Right lobe of liver (tissue), 6 donors: Measurements from ENCODE around the gene PATE2. TPM values are rescaled to one million over a fixed set of nuclear protein-coding genes. Genes with fewer than 3 reads are reported as not detected.

Experiments used
- ATAC-seq, 4 donors: fragments of 200-7000 bp; cut with Tn5 transposase; one replicate each; pipeline ENCODE4 v1.9.1; 2020; ENCODE audit warnings: mild to moderate bottlenecking in 4 of 4, moderate library complexity in 4 of 4
- DNase-seq, 3 donors: peaks; one replicate each; pipeline ENCODE4 v3.0.0-alpha.2; 2020
- H3K27ac ChIP-seq, 3 donors: fragments of 200-600 bp; one replicate each; pipeline ENCODE4 v1.8.0; 2022
- H3K27me3 ChIP-seq, 2 donors: fragments of 200-600 bp; one replicate each; pipeline ENCODE4 v1.8.0; 2022
- H3K36me3 ChIP-seq, 4 donors: fragments of 200-600 bp; sonication (generic) in 1 of 4; one replicate each; pipeline versions ENCODE4 v1.5.1 to v1.8.0; 2017 to 2022; ENCODE audit warnings: control low read depth in 1 of 4
- H3K4me1 ChIP-seq, 4 donors: fragments of 200-600 bp; sonication (generic) in 1 of 4; one replicate each; pipeline versions ENCODE4 v1.5.1 to v1.8.0; 2017 to 2022; ENCODE audit warnings: control low read depth in 1 of 4
- H3K4me3 ChIP-seq, 3 donors: fragments of 200-600 bp; one replicate each; pipeline ENCODE4 v1.8.0; 2022
- H3K9me3 ChIP-seq, 4 donors: fragments of 200-600 bp; sonication (generic) in 1 of 4; one replicate each; pipeline versions ENCODE4 v1.5.1 to v1.8.0; 2017 to 2022; ENCODE audit warnings: control low read depth in 1 of 4
- CTCF ChIP-seq, 4 donors: fragments of 200-600 bp in 3 of 4; fragments of 450-650 bp in 1 of 4; IDR thresholded peaks; one replicate each; pipeline versions ENCODE4 v1.5.1 to v1.8.0; 2016 to 2022; ENCODE audit warnings: antibody characterized with exemption in 4 of 4, mild to moderate bottlenecking in 2 of 4
- POLR2A ChIP-seq: fragments of 450-650 bp; IDR thresholded peaks from one replicate; pipeline ENCODE4 v1.6.1; 2017; ENCODE audit warnings: antibody characterized with exemption, mild to moderate bottlenecking
- WGBS: methylation state at CpG from one replicate; pipeline ENCODE4 v1.1.6; 2018; ENCODE audit warnings: low coverage, low lambda C conversion rate; ENCODE audit not compliant: insufficient coverage; ENCODE audit errors: missing lambda C conversion rate; 5-methylcytosine and 5-hydroxymethylcytosine counted together
- intact Hi-C, 2 donors: fragments of 100-400 bp; cut with DNase I; formaldehyde crosslinking; loops; one replicate each; pipeline versions ENCODE4 v1.11.2 to v1.14.1; 2022
- total RNA-seq, 6 experiments: library from RNA; depleted of rRNA in 2 of 6; stranded (reverse); fragments of >200 nt in 2 of 6; fragmentation: NEBNext Ultra II Directional in 3 of 6; extraction: Animal tissue kit (Norgen Biotek cat#: 25700) in 3 of 6; gene quantifications; one replicate each; pipeline versions ENCODE4 v1.1.0 to v1.2.4, GENCODE V29; 2016 to 2023
- donor health status: DM: no; HTN: yes; CAD: no.
- donor health status: DM: no; HTN: no; CAD: no.
- donor health status: DM: no; HTN: no; CAD: no.
- donor health status: DM: no; HTN: yes; CAD: no.
- donor health status: DM: no; HTN: yes; CAD: no.

PATE2 gene
- total RNA-seq, 6 experiments from 2014 or later: not detected

- ATAC-seq: no peak
- no peak overlapping the region for H3K4me3 ChIP-seq
- TF ChIP-seq CTCF (IDR thresholded peaks at IDR 0.05) (no peak), POLR2A (no peak)
- intact Hi-C loops: no loop called here
- no peak for DNase-seq
- H3K27ac ChIP-seq: no peak overlapping the region
- H3K4me1 ChIP-seq: no peaks in the 10 kb centered on the region
- H3K27me3 ChIP-seq: no peaks in the 10 kb centered on the region
- H3K36me3 ChIP-seq: no peaks in the 10 kb centered on the region
- 54% methylated on average over 1 of the region's 2 CpGs for WGBS
- no peaks in the 10 kb centered on the region for H3K9me3 ChIP-seq
Observed at GRCh38 chr11:125763483-125763882, 15.1 kb downstream of the PATE2 start.

- WGBS: 42% methylated on average over 1 of the region's 1 CpG
- no peaks in the 10 kb centered on the region for H3K9me3 ChIP-seq
- H3K4me3 ChIP-seq: no peak overlapping the region
- TF ChIP-seq POLR2A (no peak), CTCF (IDR thresholded peaks at IDR 0.05) (no peak)
- DNase-seq (no peak), ATAC-seq (no peak)
- H3K4me1 ChIP-seq: no peaks in the 10 kb centered on the region
- H3K27ac ChIP-seq: no peak overlapping the region
- H3K27me3 ChIP-seq: no peaks in the 10 kb centered on the region
- no peaks in the 10 kb centered on the region for H3K36me3 ChIP-seq
- intact Hi-C loops: no loop called here
Observed at GRCh38 chr11:125762445-125762844, 16.2 kb downstream of the PATE2 start.

GRCh38 chr11:125756050-125756449, 22.6 kb downstream of the PATE2 start:
- ATAC-seq: no peak
- H3K27me3 ChIP-seq: no peaks in the 10 kb centered on the region
- H3K36me3 ChIP-seq: no peaks in the 10 kb centered on the region
- H3K27ac ChIP-seq: no peak overlapping the region
- no peaks in the 10 kb centered on the region for H3K9me3 ChIP-seq
- no peak for DNase-seq
- TF ChIP-seq CTCF (IDR thresholded peaks at IDR 0.05) (no peak), POLR2A (no peak)
- intact Hi-C loops: no loop called here
- 62% methylated on average over 5 of the region's 7 CpGs for WGBS
- H3K4me3 ChIP-seq: no peak overlapping the region
- H3K4me1 ChIP-seq: no peaks in the 10 kb centered on the region

- 3% methylated on average over 2 of the region's 2 CpGs for WGBS
- Histone ChIP-seq H3K36me3 (no peaks in the 10 kb centered on the region), H3K4me1 (no peaks in the 10 kb centered on the region), H3K4me3 (no peak overlapping the region), H3K27ac (no peak overlapping the region), H3K9me3 (no peaks in the 10 kb centered on the region), H3K27me3 (no peaks in the 10 kb centered on the region)
- intact Hi-C loops: no loop called here
- no peak for ATAC-seq
- DNase-seq: no peak
- no peak for TF ChIP-seq POLR2A
- no peak for TF ChIP-seq CTCF (IDR thresholded peaks at IDR 0.05)
Observed at GRCh38 chr11:125750629-125751028, 28.0 kb downstream of the PATE2 start.

- H3K9me3 ChIP-seq: no peaks in the 10 kb centered on the region
- H3K4me3 ChIP-seq: no peak within 1 kb of the TSS
- H3K27ac ChIP-seq: no peak within 1 kb of the TSS
- ATAC-seq (no peak), DNase-seq (no peak)
- no peak for TF ChIP-seq POLR2A
- TF ChIP-seq CTCF (IDR thresholded peaks at IDR 0.05): no peak
- no peaks in the 10 kb centered on the region for H3K4me1 ChIP-seq
- no peaks in the 10 kb centered on the region for H3K27me3 ChIP-seq
- intact Hi-C loops: no loop called here
- H3K36me3 ChIP-seq: no peaks in the 10 kb centered on the region
- 83% methylated on average over 3 of the region's 3 CpGs for WGBS
Observed at GRCh38 chr11:125745979-125746378, 32.6 kb downstream of the PATE2 start, which contains the start of gene PATE1. Gene PATE1 (plus strand): TSS chr11:125746279. CDS start chr11:125746305, 26 bp downstream.
